GM19099 (cell line): Measurements from ENCODE around the gene NF2.

Source experiments
- POLR2A ChIP-seq: IDR thresholded peaks from 3 replicates; pipeline ENCODE4 v1.6.1; 2011; ENCODE audit warnings: low read depth; ENCODE audit not compliant: insufficient read length; ENCODE audit errors: extremely low read depth

The NF2 gene

GRCh38 chr22:29584975-29585374 is 18.5 kb upstream of the NF2 start:
- TF ChIP-seq POLR2A = no peak

- TF ChIP-seq POLR2A = no peak
These were observed 15.3 kb upstream of the NF2 start for GRCh38 chr22:29587938-29588699.

GRCh38 chr22:29593923-29594322 is 9.5 kb upstream of the NF2 start:
- TF ChIP-seq POLR2A = no peak

GRCh38 chr22:29596408-29596807 is 7.0 kb upstream of the NF2 start:
- TF ChIP-seq POLR2A = no peak

GRCh38 chr22:29598684-29599020 is 4.8 kb upstream of the NF2 start:
- no peak for TF ChIP-seq POLR2A

GRCh38 chr22:29604076-29604360 is 585 bp downstream of the NF2 start:
- TF ChIP-seq POLR2A = no peak

GRCh38 chr22:29605527-29605850 is 2.1 kb downstream of the NF2 start:
- TF ChIP-seq POLR2A = no peak

- TF ChIP-seq POLR2A = no peak
These were observed 2.9 kb downstream of the NF2 start for GRCh38 chr22:29606320-29606719.

GRCh38 chr22:29607426-29607825 is 4.0 kb downstream of the NF2 start:
- TF ChIP-seq POLR2A = no peak

- no peak for TF ChIP-seq POLR2A
These were observed 5.7 kb downstream of the NF2 start for GRCh38 chr22:29609139-29609538.

GRCh38 chr22:29610780-29611179 is 7.3 kb downstream of the NF2 start:
- TF ChIP-seq POLR2A = no peak

GRCh38 chr22:29615705-29616327 is 12.4 kb downstream of the NF2 start:
- no peak for TF ChIP-seq POLR2A

- no peak for TF ChIP-seq POLR2A
These were observed 14.6 kb downstream of the NF2 start for GRCh38 chr22:29617922-29618629.

GRCh38 chr22:29621761-29622526 is 18.5 kb downstream of the NF2 start:
- TF ChIP-seq POLR2A = no peak

GRCh38 chr22:29623059-29623458 is 19.6 kb downstream of the NF2 start:
- no peak for TF ChIP-seq POLR2A

- no peak for TF ChIP-seq POLR2A
These were observed 20.2 kb downstream of the NF2 start for GRCh38 chr22:29623553-29624169.
